Type B pancreatic cell (in vitro differentiated cells): ENCODE data around the gene PSAT1. TPM values are rescaled to one million over a fixed set of nuclear protein-coding genes. Genes with fewer than 3 reads are reported as not detected.

ENCODE experiments used
- DNase-seq: peaks from one replicate; pipeline ENCODE4 v3.0.0; 2021; ENCODE audit warnings: mixed read lengths; ENCODE audit not compliant: unreplicated experiment; ENCODE audit errors: extremely low spot score
- H3K27ac Mint-ChIP-seq: 2 replicates; pipeline ENCODE4 v1.8.0; 2021; ENCODE audit warnings: mild to moderate bottlenecking, mixed read lengths
- H3K27me3 Mint-ChIP-seq: 2 replicates; pipeline ENCODE4 v1.8.0; 2021; ENCODE audit warnings: mixed read lengths
- H3K36me3 Mint-ChIP-seq: 2 replicates; pipeline ENCODE4 v1.8.0; 2021; ENCODE audit warnings: mixed read lengths
- H3K4me1 Mint-ChIP-seq: one replicate; pipeline ENCODE4 v1.8.0; 2021; ENCODE audit warnings: mixed read lengths; ENCODE audit not compliant: unreplicated experiment
- H3K4me3 Mint-ChIP-seq: 2 replicates; pipeline ENCODE4 v1.8.0; 2021; ENCODE audit warnings: mild to moderate bottlenecking, mixed read lengths
- H3K9me3 Mint-ChIP-seq: 2 replicates; pipeline ENCODE4 v1.8.0; 2021; ENCODE audit warnings: mixed read lengths
- total RNA-seq: library from RNA; stranded (reverse); gene quantifications from 2 replicates; pipeline ENCODE4 v1.2.1, GENCODE V29; 2021; ENCODE audit warnings: low replicate concordance
- TF ChIP-seq, protein P1 (sequence below): fragments of 200-600 bp; sonication (generic); conservative IDR thresholded peaks from 2 replicates; pipeline ENCODE4 v1.5.0; 2021; ENCODE audit warnings: antibody characterized with exemption, mild to moderate bottlenecking

The PSAT1 gene
- total RNA-seq, 1 donor from 2014 or later, result 74.2 TPM

DNA sequence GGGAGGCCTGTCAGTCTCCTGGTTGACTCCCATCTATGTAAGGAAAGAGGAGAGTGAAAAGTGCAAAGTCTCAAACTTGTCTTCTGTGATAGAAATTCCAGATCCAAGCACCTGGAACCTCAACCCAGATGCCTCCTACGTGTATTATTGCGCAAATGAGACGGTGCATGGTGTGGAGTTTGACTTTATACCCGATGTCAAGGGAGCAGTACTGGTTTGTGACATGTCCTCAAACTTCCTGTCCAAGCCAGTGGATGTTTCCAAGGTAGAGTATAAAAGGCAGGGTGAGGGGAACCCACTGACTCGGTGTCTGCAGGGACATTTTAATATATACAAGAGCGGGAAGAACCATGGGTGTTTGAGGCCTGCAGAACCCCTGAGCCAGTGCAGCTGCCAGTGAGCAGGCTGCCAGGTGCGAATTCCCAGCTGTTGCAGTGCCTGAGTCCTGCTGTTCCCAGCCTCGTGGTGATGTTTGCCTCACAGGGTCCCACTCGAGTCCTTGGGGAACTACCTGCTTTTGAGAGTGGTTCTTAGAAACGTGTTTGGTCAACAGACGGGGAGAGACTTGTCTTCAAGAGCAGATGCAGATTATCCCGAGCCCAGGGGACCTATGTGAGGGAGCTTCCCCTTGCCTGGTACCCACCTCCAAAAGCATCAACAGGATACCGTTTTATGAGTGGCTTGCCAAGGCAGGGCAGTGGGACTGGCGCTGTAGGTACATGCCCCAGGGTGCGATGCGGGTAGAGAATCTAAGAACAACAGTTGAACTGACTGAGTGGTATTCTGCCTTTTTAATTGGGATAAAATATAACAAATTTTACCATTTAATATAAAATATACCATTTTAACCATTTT is 9.5 kb downstream of the PSAT1 start:
- peaks cover 45% of the 10 kb centered on the region for H3K36me3 Mint-ChIP-seq
- H3K4me1 Mint-ChIP-seq, result peaks cover 4% of the 10 kb centered on the region
- no peaks in the 10 kb centered on the region for H3K27me3 Mint-ChIP-seq
- no peak for DNase-seq
- no peak overlapping the region for H3K4me3 Mint-ChIP-seq
- TF ChIP-seq, protein P1, sequence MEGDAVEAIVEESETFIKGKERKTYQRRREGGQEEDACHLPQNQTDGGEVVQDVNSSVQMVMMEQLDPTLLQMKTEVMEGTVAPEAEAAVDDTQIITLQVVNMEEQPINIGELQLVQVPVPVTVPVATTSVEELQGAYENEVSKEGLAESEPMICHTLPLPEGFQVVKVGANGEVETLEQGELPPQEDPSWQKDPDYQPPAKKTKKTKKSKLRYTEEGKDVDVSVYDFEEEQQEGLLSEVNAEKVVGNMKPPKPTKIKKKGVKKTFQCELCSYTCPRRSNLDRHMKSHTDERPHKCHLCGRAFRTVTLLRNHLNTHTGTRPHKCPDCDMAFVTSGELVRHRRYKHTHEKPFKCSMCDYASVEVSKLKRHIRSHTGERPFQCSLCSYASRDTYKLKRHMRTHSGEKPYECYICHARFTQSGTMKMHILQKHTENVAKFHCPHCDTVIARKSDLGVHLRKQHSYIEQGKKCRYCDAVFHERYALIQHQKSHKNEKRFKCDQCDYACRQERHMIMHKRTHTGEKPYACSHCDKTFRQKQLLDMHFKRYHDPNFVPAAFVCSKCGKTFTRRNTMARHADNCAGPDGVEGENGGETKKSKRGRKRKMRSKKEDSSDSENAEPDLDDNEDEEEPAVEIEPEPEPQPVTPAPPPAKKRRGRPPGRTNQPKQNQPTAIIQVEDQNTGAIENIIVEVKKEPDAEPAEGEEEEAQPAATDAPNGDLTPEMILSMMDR, result no peak
- H3K27ac Mint-ChIP-seq, result no peak overlapping the region
- H3K9me3 Mint-ChIP-seq, result no peaks in the 10 kb centered on the region

DNA sequence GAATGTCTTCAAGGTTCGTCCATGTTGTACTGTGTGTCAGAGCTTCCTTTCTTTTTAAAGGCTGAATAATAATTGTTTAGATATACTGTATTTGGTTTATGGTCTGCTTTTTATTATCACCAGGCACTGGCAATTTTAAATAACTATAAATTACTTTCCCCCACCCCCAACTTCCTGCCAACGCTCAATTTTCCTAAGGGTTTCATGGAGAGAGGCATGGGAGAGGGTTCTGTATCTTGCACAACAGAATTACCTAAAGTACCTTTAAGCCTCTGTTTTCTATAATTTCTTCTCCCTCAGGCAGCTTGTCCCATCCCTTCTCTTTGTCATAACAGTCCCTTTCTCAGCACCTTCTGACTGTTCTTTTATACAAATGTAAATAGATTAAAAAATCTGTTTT is 10.4 kb downstream of the PSAT1 start:
- no peak overlapping the region for H3K4me3 Mint-ChIP-seq
- H3K36me3 Mint-ChIP-seq, result peaks cover 41% of the 10 kb centered on the region
- H3K4me1 Mint-ChIP-seq, result peaks cover 8% of the 10 kb centered on the region
- H3K27me3 Mint-ChIP-seq, result no peaks in the 10 kb centered on the region
- TF ChIP-seq, protein P1, result no peak
- no peak for DNase-seq
- no peaks in the 10 kb centered on the region for H3K9me3 Mint-ChIP-seq
- H3K27ac Mint-ChIP-seq, result no peak overlapping the region

DNA sequence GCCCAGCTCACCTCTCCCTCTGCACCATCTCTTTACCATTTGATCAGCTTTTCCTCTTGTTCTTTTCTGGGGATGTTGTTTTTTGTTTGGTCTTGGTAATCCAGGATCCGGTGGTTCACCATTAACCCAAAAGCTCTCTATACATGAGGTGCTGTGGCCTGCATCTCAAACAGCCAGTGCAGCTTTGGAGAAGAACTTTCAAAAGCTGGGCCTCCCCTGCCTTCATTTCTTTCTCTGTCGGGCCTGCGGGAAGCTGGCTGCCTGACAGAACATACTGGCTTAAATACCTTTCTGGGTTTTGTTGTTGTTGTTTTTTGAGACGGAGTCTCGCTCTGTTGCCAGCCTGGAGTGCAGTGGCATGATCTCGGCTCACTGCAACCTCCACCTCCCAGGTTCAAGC is 12.1 kb downstream of the PSAT1 start:
- no peaks in the 10 kb centered on the region for H3K27me3 Mint-ChIP-seq
- TF ChIP-seq, protein P1, result no peak
- H3K4me3 Mint-ChIP-seq, result no peak overlapping the region
- no peak for DNase-seq
- H3K4me1 Mint-ChIP-seq, result peaks cover 8% of the 10 kb centered on the region
- no peaks in the 10 kb centered on the region for H3K9me3 Mint-ChIP-seq
- peaks cover 34% of the 10 kb centered on the region for H3K36me3 Mint-ChIP-seq
- H3K27ac Mint-ChIP-seq, result no peak overlapping the region

DNA sequence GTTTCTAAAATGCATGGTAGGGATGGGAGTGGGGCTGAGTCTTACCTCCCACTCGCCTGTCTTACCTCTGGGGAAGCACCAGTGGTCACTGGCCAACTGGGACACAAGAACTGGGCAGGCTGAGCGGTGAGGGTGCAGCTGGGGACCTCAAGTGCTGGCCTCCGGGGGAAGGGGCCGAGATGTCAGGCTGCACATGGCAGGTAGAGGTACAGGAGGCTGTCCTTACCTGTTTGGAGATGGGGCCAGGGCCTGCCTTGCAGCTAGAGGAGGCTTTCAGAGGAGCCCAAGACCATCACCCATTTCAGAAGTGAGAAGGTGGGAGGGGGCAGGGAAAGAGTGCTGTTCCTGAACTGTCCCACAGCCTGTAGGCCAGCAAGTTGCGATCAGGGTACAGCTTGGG is 14.2 kb downstream of the PSAT1 start:
- Mint-ChIP-seq H3K27me3 (no peaks in the 10 kb centered on the region), H3K36me3 (peaks cover 28% of the 10 kb centered on the region), H3K4me1 (peaks cover 8% of the 10 kb centered on the region), H3K9me3 (no peaks in the 10 kb centered on the region), H3K4me3 (no peak overlapping the region), H3K27ac (no peak overlapping the region)
- no peak for DNase-seq
- TF ChIP-seq, protein P1, result no peak

DNA sequence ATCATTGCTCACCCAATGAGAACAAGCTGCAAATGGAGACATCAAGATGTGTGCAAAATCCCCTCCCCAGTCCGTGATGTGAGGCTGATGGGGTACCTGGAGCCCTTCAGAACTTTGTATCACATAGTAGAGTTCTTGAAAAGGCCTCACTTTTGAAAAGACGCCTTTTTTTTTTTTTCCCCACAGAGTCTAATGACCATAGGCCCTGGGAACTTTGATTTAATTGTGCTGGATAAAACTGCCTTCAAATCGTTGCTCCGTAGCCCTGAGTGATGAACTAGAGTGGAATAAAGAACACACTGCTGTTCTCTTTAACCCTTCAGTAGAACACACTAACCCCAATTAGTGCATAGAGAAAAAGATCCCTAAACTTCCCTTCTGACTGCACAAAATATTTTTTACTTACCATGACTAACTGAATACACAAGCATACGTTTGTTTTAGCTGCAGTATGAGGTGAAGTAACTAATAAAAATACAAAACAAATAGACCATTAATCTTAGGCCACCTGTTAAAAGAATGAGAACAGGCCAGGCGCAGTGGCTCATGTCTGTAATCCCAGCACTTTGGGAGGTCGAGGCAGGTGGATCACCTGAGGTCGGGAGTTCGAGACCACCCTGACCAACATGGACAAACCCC is 15.1 kb downstream of the PSAT1 start:
- peaks cover 7% of the 10 kb centered on the region for H3K4me1 Mint-ChIP-seq
- H3K36me3 Mint-ChIP-seq, result peaks cover 31% of the 10 kb centered on the region
- no peak for DNase-seq
- TF ChIP-seq, protein P1, result no peak
- no peak overlapping the region for H3K4me3 Mint-ChIP-seq
- no peak overlapping the region for H3K27ac Mint-ChIP-seq
- no peaks in the 10 kb centered on the region for H3K9me3 Mint-ChIP-seq
- H3K27me3 Mint-ChIP-seq, result no peaks in the 10 kb centered on the region
